K562 (cell line): ENCODE measurements around the gene MYMX. TPM values are rescaled to one million over a fixed set of nuclear protein-coding genes. Genes with fewer than 3 reads are reported as not detected.

ENCODE experiments used
- ATF3 ChIP-seq, 2 experiments: fragments of 450-650 bp in 1 of 2; sonication (generic) in 1 of 2; formaldehyde crosslinking in 1 of 2; IDR thresholded peaks in 1 of 2; conservative IDR thresholded peaks in 1 of 2; 2 replicates each; pipeline versions ENCODE4 v1.6.1 to v1.8.1; 2016 to 2023; ENCODE audit warnings: mild to moderate bottlenecking in 2 of 2, moderate library complexity in 2 of 2, inconsistent platforms in 1 of 2, missing genetic modification reagents in 1 of 2
- CHD1 ChIP-seq: fragments of 200-600 bp; sonication (generic); IDR thresholded peaks from one replicate; pipeline ENCODE4 v1.6.1; 2012; ENCODE audit warnings: mild to moderate bottlenecking, moderate library complexity, low read length, inconsistent platforms
- CREM ChIP-seq: IDR thresholded peaks from 2 replicates; pipeline ENCODE4 v1.6.1; 2014; ENCODE audit warnings: antibody characterized with exemption, low read depth
- HBP1 ChIP-seq: fragments of 450-650 bp; formaldehyde crosslinking; IDR thresholded peaks from 2 replicates; pipeline ENCODE4 v1.4.0; 2022; ENCODE audit warnings: missing genetic modification characterization
- HIVEP1 ChIP-seq: fragments of 250-450 bp; sonication (Bioruptor Pico); IDR thresholded peaks from 2 replicates; pipeline ENCODE4 v1.4.0; 2020; ENCODE audit warnings: mild to moderate bottlenecking
- REST ChIP-seq, 2 experiments: fragments of 450-650 bp; formaldehyde crosslinking in 1 of 2; IDR thresholded peaks; 2 replicates each; pipeline versions ENCODE4 v1.4.0 to v1.6.1; 2014 to 2020; ENCODE audit warnings: mild to moderate bottlenecking in 2 of 2, borderline replicate concordance in 1 of 2, low read depth in 1 of 2
- SIRT6 ChIP-seq: IDR thresholded peaks from one replicate; pipeline ENCODE4 v1.6.1; 2012; ENCODE audit warnings: low read depth, mild to moderate bottlenecking, control low read depth, inconsistent platforms, low read length, moderate library complexity
- SMAD1 ChIP-seq: fragments of 150-350 bp; IDR thresholded peaks from 2 replicates; pipeline ENCODE4 v1.6.1; 2014; ENCODE audit warnings: low read length, low read depth; ENCODE audit not compliant: partially characterized antibody
- SP1 ChIP-seq: sonication (generic); formaldehyde crosslinking; IDR thresholded peaks from 2 replicates; pipeline ENCODE4 v1.8.1; 2022; ENCODE audit warnings: mild to moderate bottlenecking, missing genetic modification reagents
- XRCC3 ChIP-seq: fragments of 450-650 bp; IDR thresholded peaks from 2 replicates; pipeline ENCODE4 v1.6.1; 2017; ENCODE audit warnings: mild to moderate bottlenecking, moderate library complexity
- ZFP36 ChIP-seq: fragments of 150-350 bp; IDR thresholded peaks from 2 replicates; pipeline ENCODE4 v1.6.1; 2018; ENCODE audit warnings: low read length, low read depth; ENCODE audit not compliant: partially characterized antibody
- ZNF274 ChIP-seq: IDR thresholded peaks from 2 replicates; pipeline ENCODE4 v1.6.1; 2011; ENCODE audit warnings: low read depth, mild to moderate bottlenecking, low read length, moderate library complexity, borderline replicate concordance
- ZNF551 ChIP-seq: fragments of 250-450 bp; sonication (Bioruptor Pico); IDR thresholded peaks from 2 replicates; pipeline ENCODE4 v1.5.0; 2021; ENCODE audit warnings: mild to moderate bottlenecking, moderate library complexity
- polyA plus RNA-seq, 8 experiments: library from polyadenylated mRNA; depleted of rRNA in 4 of 8; stranded (reverse) in 5 of 8; unstranded in 3 of 8; fragments of >200 nt; fragmentation: Nextera tagmentation in 2 of 8; fragmentation: Illumina TruSeq in 1 of 8; extraction: Ambion mirVana in 2 of 8; extraction: Trizol in 1 of 8; gene quantifications; 2 replicates each; pipeline versions ENCODE4 v1.2.1 to v1.2.3, GENCODE V29; 2011 to 2014; ENCODE audit warnings: inconsistent platforms in 1 of 8, missing spikeins in 1 of 8
- total RNA-seq, 7 experiments: library from RNA; depleted of rRNA in 6 of 7; stranded (reverse); fragments of >200 nt in 6 of 7; fragmentation: Illumina TruSeq in 2 of 7; extraction: Trizol in 2 of 7; gene quantifications; 2 replicates each; pipeline versions ENCODE4 v1.2.1 to v1.2.3, GENCODE V29; 2011 to 2021; ENCODE audit warnings: low replicate concordance in 1 of 7
- TF ChIP-seq, protein P1 (sequence below): fragments of 250-450 bp; sonication (Bioruptor Pico); IDR thresholded peaks from 2 replicates; pipeline ENCODE4 v1.8.0; 2022; ENCODE audit warnings: moderate library complexity, mild to moderate bottlenecking, inconsistent platforms

Gene MYMX
- total and polyA plus RNA-seq, 9 of the 15 experiments (the other 6 are each of a cell fraction or from before 2014, with no cell fraction given) = 0.12 TPM; not detected in 8

GRCh38 chr6:44257025-44257752 is 40.5 kb downstream of the MYMX start, which contains the start of gene SLC35B2 (continued):
- TF ChIP-seq, protein P1, sequence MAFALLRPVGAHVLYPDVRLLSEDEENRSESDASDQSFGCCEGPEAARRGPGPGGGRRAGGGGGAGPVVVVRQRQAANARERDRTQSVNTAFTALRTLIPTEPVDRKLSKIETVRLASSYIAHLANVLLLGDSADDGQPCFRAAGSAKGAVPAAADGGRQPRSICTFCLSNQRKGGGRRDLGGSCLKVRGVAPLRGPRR = no peak
- TF ChIP-seq ZFP36 (no peak), ZNF274 (no peak), SP1 (CRISPR knock-in tag) (peak; percentile 50), ATF3 (IDR thresholded peaks at IDR 0.05) (no peak), ATF3 (CRISPR knock-in tag; conservative IDR thresholded peaks at IDR 0.05) (peak; percentile 79; the same call in 1 of the 2 replicates), CREM (peak; percentile 87), CHD1 (no peak), XRCC3 (no peak), SIRT6 (no peak), REST (IDR thresholded peaks at IDR 0.05; ENCODE audit: borderline replicate concordance) (peak; percentile 95), REST (CRISPR knock-in tag; IDR thresholded peaks at IDR 0.05; ENCODE audit: low read depth) (peak; percentile 19; the same call in 1 of the 2 replicates), HIVEP1 (0 out of 2 replicates have a peak, but pooled peaks have one; percentile 37), HBP1 (CRISPR knock-in tag) (0 out of 2 replicates have a peak, but pooled peaks have one; percentile 2), ZNF551 (CRISPR knock-in tag) (no peak), SMAD1 (no peak)
